Non-pigmented ciliary epithelial cell (primary cell): ENCODE results near the gene SLC13A3.

ENCODE experiments used
- DNase-seq: peaks from one replicate; pipeline ENCODE4 v3.0.0-alpha.2; 2010; ENCODE audit warnings: low read depth

Gene SLC13A3

DNA sequence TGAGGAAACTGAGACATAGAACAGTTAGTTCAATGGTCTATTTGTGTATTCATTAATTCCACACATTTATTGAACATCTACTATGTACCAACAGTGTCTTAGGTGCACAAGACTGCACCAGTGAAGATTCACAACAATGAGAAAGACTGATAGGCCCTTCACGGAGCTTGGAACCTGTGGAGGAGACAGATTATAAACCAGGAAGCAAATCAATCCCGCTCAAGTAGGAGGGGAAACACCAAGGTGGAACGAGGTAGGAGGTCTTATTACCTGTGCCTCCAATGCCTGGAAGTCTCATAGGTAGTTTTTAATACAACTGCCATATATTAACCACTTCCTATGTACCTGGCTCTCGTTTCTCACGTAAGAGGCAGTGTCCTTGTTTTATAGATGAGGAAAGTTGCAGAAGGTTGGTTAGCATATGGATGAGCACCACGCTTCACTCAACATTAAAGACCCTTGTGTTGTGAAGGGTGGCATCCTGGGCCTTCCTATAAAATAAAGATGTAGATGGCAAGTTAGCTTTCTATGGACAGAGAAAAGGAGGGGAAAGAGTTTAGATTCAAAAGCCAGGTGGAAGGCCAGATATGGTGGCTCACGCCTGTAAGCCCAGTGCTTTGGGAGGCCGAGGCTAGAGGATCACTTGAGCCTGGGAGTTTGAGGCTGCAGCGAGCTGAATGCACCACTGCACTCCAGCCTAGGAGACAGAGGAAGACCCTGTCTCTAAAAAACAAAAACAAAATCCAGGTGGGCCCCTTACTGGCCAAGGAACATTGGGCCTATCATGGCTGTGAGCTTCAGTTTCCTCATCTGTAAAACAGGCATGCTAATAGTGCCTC, 45.1 kb downstream of the SLC13A3 start:
- DNase-seq = no peak

DNA sequence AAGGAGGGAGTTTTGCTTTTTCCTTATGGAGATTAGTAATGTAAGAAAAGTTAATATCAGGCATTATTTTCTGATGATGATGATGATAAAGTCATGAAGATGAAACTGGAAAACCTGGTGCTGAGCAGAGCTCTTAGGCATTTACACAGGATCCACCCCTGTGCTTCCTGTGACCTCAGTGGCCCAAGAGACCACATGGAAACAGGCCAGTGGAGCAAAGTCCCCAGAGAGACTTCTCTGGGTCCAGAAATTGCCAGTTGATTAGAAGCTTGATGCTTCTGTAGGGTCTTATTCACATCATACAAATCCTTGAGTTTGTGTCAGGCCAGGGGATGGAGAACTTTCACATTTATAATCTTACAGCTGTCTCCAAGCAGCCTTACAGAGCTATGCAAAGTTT, 46.1 kb downstream of the SLC13A3 start:
- DNase-seq = no peak

DNA sequence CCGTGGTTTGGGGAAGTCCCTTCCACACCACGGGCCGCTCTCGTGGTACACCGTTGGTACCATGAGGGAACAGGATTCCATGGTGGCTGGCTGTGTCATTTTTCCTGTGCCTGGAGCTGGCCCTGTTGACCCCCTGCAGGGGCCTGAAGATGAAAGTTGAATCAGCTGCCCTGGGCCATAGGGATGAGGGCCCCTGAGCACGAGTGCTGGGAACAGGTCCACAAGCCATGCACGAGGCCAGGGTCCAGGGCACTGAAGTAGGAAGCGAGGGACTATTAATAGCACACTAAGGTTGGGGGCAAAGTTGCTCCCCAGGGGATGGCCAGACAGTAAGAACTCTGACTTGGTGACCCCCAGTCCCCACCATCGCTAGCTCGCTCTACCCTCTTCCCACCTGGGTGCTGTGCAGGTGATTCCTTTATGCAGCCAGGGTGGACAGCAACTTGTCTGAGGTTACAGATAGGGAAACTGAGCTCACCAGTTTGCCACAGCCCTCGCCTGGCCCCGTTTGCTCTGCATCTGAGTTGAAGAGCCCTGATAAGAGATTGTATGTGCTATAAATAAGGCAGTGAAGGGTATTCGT, 46.6 kb downstream of the SLC13A3 start:
- no peak for DNase-seq

DNA sequence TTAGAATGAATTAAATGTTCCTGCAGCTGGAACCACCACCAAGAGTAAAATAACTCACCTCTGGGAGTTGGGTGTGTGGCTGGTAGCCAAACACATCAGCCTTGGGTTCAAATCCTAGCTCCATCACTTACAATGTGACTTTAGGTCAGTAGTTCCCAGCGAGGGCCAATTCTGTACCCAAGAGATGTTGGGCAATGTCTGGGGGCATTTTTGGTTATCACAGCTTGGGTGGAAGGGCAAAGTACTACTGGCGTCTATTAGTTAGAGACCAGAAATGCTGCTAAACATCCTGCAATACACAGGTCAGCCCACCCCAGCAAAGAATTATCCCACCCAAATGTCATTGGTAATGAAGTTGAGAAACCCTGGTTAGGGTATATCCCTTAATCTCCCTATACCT, 48.8 kb downstream of the SLC13A3 start:
- DNase-seq = no peak

DNA sequence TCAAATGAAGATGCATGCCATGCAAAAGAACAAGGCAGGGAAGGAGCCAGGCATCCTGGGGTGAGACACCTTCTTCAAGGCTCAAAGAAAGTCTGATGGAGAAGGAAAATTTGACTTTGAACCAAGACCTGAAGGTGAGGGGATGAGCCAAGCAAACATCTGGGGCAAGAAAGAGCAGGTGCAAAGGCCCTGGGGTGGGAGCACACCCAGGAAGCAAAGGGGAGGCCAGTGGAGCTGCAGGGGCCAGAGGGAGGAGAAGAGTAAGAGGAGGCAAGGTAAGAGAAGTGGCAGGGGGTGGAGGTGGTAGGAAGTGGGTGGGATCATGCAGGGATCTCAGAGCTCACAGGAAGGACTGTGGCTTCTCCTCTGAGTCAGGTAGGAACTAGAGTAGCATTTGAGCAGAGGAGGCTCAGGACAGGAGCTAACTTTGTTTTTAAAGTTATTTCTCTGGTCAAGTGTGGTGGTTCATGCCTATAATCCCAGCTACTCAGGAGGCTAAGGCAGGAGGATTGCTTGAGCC, 49.6 kb downstream of the SLC13A3 start:
- no peak for DNase-seq

DNA sequence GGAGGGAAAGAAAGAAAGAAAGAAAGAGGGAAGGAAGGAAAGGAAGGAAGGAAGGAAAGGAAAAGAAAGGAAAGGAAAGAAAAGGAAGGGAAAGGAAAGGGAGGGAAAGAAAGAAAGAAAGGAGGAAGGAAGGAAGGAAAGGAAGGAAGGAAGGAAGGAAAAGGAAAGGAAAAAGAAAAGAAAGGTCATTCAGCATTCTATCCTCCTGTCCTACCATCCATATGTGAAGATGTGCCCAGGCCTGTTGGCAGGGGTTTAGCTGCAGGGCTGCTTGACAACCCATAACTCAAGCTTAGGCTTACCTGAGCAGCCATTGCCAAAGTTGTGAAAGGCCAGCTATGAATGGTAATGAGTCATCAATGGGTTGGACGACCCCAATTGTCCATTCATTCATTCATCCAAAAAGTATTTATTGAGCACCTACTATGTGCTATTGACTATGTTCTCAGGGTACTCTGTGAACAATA, 50.9 kb downstream of the SLC13A3 start:
- no peak for DNase-seq

DNA sequence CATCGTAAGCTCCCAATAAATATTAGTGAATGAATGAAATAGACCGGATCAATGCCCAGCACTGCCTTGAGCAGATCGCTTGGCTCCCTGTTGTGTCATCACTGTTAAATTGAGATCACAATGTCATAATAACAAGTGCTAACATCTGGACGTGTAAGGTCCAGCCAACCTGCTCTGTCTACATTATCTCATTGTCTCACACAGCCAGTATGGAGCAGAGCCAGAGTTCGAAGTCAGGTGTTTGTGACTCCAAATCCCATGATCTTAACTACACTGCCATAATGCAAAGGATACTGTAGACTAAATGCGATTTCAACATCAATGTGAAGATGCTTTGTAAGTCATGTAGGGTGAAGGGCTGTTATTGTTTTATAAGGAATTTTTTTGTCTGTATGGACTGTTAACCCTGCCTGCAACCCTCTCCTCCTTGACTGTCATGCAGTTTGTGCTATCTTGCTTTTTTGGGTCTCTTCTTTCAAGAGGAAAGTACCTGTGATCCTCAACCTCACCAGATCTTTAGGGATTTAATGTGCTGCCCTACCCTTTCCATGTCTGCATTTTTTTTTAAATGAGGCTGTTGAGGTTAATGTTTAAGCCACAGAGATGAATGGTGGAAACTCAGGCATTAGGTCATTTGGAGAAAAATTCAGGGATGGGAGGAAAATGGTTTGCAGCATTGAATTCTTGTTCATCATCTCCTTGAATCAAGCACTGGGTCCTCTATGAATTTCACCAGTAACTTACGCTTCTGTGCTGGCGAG, 51.9 kb downstream of the SLC13A3 start:
- no peak for DNase-seq

DNA sequence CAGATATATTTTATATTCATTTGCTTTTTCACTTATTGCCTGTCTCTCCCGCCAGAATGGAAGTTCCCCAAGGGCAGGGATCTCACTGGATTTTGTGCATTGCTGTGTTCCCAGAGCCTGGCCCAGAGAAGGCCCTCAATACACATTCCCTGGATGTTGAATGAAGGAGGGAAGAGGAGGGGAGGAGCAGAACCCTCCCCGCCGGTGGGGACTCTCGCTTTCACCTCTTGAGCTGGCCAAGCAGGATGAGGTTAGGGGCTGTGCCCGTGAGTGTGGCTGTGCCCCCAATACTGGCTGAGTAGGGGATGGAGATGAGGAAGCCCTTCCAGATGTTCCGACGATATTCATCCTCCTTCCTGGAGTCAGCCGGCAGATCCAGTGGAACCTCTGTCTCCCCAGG, 55.3 kb downstream of the SLC13A3 start:
- no peak for DNase-seq

DNA sequence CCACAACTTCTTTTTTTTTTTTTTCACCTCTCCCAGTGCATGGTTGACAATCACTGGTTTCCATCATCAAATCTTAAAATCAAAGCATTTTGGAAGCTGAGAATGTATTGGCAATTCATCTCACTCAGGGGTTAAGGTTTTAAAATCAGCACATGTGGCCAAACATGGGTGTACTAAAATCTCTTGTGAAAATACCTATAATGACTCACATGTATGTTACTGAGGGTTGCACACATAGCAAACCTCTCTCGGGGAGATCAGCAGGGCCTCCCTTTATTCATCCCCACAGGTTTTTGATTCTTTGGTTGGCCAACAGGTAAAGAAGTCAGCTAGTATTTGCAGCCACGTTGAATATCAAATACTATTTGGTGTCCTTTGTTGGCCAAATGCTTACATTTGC, 56.5 kb downstream of the SLC13A3 start:
- no peak for DNase-seq

DNA sequence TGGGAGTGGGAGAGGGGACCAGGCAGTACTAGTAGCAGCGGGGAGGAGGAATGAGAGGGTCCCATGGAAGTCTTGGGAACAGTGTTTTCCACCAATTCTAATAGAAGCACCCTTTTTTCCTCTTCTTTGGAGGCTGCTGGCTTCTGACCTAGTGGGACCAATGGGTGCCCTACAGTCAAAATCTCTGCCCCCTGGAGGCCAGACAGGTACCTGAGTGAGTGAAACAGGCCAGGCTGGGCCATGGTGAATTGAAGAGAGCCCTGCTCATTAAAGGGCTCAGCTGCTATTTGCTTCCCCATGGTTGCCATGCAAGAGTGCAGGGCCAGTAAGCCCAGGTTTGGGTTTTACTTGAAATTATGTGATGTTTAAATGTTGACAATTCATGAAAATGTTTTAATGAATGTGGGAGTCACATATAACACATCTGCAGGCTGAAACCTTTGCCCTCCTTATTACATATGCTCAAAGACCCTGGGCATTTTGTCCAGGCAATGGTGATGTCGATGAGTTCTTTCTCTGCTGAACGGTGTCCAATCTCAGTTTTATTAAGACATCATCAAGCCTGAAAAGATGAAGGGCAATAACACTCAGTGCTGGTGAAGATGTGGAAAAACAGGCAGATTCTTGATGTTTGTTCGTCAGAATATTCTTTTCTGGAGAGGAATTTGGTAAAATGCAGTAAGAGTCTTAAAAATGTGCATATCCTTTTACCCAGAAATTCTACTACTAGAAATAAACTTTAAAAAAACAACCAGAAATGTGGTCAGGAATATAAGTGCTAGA, 58.5 kb downstream of the SLC13A3 start:
- DNase-seq = no peak

DNA sequence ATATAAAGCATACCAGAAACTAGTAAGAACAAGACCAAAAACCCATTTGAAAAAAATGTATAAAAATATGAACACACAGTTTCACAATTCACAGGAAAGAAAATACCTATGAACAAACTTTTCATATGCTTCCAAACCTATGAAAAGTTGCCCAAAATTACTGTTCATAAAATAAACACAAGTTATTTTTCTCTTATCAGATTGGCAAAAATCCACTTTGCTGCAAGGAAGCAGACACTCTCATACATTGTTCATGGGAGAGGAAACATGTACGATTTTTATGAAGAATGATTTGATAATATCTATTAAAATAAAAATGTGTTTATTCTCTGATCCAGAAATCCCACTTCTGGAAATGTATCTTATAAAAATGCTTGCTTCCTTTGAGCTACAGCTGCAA, 60.8 kb downstream of the SLC13A3 start:
- DNase-seq = no peak

DNA sequence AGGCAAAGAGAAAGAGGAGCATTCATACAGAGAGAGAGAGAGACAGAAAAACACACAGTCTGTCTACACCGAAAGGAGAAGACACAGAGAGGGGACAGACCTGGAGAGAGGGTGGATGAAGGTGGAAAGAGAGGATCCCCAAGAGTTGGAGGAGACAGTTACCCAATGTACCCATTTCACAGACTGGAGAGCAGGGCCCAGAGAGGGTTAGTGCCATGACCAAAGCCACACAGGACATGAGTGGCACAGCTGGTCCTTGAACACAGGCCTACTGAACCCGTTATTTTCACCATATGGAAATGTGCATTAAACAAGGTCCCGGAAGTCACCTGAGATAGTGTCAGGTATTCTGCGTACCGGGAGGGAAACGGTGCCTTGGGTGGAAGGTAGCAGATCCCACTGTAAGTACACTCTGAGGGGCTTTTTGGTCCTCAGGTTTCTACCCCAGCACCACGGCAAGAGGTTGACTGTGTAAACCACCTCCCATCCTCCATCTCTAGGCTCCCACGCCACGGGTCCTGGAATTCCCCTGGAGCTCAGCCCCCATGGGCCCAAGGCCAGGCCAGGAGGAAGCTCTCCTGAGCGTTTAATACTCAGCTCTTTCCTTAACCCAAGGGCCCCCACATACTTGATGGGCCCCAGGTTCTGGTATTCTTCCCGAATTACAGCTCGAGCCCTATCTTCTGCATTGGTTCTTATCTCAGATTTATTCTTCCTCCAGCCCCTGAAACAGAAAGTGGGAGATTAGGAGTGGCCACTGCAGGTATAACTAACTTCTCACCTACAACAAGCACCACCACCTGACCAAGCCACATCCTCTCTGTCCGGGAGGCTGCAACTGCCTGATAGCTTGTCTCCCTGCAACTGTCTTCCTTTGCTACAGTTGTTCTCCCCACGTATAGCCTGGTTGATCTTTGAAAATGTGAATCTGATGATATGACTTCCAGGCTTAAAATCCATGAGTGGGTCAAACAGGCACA, 62.4 kb downstream of the SLC13A3 start:
- DNase-seq = no peak

DNA sequence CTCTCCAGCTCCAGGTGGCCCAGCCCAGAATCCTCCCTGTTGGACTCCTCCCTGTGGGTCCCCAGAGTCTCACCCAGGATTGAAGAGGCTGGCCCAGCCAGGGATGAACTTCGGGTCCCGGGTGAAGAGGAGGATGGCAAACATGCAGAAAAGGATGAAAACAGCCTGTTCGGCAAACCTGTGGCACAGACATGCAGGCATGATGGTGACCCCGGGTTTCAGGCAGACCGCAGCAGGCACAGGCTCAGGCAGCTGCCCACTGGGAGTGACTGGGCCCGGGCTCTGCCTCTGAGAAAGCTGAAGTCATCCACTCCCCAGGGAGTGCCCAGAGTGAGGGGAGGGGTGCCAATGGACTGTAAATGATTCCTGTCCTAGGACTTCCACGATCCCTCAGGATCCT, 63.3 kb downstream of the SLC13A3 start:
- DNase-seq = no peak

DNA sequence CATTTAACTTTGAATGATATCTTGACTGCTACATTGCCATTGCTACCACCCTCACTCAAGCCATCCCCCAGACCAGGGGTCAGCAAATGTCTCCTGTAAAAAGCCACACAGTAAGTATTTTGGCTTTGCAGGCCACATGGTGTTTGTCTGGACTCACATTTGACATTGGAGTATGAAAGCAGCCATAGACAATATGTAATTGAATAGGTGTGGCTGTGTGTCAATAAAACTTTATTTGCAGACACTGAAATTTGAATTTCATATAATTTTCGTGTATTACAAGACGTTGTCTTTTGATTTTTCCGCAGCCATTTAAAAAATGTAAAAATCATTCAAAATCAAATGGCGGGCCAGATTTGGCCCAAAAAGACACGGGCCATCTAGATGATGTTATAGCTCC, 64.5 kb downstream of the SLC13A3 start:
- no peak for DNase-seq

DNA sequence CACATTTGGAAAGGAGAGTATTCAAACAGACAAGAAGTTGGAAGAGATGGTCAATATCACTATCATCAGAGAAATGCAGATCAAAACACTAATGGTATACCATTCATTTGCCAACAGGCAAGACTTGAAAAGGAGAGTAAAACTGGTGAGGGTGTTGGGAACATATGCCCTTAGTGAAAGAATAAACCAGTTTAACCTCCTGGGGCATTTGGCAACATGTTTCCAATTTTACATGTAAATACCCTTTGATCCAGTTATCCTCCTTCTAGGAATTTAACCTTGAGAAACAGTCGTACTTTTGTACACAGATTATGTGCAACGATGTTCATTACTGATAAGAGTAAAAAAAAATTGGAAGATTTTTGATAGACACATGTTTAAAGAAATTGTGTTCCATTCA, 66.8 kb downstream of the SLC13A3 start:
- no peak for DNase-seq

DNA sequence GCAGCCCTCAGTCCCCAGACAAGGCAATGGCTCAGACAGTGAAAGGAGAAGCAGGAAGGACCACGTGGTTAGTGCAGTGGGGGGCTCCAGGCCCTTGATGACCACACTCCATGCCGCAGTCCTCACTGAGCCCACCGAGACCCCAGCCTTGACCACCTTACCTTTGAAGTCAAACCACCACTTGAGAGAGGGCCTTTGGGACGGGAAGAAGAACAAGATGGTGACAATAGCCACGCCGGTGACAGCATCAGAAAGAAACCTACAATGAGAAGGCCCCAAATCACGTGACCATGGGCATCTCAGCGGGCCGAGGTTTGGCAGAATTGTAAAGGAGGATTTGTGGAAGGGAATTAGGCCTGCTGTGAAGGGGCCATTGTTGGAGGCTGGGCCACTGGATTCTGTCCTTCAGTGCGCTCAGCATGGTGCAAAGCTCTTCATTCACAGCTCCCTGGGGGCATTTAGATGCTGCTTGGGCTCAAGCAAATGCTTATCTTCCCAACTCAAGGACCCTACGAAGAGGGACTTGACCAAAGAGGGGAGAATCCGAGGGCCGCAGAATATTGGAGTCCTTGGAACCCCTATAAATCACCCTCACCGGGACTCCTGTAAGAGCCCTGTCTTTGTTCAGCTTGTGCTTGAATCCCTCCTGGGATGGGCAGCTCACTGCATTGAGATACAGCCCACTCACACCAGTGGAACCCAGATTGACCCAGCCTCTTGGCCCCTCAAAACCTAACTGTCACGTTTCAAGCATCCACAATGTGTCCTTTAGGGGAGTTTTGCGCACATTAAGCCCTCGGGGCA, 67.6 kb downstream of the SLC13A3 start:
- DNase-seq = no peak

DNA sequence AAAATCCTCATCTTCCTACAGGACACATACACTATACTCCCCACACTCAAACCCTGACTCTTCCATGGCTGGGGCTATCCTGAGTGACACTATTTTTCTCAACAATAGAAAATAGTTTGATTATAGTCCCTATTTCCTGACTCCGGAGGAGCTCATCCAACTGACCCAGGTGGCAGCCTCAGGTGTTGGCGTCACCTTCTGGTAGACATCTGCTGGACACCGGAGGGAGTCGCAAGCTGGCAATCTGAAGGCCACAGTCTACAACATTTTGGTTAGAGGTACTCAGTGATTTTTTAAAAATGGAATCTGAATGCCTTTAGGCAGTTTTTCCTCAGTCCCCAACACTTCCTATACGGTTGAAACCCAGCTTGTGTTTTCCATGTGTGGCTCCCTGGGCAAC, 68.6 kb downstream of the SLC13A3 start:
- no peak for DNase-seq

DNA sequence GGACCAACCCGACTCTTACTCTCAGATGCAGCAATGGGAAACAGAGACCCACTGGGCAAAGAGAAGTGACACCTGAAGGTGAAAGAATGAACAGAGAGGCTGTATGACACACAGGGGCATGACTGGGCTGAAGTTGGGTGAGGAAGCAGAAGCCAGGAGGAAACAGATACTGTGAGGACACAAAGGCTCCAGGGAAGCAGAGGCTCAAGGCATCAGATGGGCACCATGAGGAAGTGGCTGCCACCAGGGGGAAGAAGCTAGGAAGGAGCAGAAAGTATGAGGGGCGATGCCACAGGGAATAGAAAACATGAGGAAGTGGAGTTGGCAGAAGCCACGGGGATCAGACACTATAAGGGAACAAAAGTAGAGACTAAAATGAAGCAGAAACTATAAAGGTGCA, 69.9 kb downstream of the SLC13A3 start:
- no peak for DNase-seq

DNA sequence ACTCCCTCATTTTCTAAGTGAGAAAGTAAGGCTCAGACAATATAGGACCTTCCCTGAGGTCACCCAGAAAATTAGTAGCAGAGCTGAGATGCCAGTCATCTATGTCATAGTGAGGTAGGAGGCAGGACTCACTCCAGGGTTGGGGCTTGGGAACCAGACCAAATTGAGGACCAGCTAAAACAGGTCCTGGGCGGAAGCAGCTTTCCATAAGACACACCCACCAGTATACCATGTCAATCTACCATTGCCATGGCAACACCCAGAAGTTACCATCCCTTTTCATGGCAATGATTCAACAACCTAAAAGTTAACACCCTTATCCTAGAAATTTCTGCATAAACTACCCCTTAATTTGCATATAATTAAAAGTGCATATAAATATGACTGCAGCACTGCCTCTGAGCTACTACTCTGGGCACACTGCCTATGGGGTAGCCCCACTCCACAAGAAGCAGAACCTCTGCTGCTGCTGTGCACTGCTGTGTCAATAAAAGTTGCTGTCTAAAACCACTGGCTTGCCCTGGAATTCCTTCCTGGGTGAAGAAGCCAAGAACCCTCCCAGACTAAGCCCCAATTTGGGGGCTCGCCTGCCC, 70.5 kb downstream of the SLC13A3 start:
- DNase-seq = no peak

DNA sequence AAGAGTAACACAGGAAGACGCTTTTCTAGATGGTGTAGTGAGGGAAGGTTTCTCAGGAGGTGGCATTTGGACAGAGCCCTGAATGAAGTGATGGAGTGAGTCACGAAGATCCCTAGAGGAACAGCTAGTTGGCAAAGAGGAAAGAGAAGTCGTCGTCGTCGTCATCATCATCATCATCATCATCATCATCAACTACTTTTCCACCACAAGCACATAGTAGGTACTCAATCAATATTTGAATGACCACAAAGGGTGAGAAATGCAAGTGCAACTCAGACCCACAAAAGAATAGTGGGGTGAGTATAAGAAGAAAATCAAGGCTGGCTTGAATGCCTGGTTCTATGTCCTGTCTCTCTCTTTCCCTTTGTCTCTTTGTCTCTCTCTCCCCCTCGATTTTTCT, 72.5 kb downstream of the SLC13A3 start:
- DNase-seq = no peak
